ENCODE data around the gene ZFR2.

The ZFR2 gene

GRCh38 chr19:3839941-3840340 lies 28.9 kb downstream of the ZFR2 start:
- no peak for DNase-seq (ENCODE audit: insufficient read length, low spot score)
- no peak for FAIRE-seq

- no peak for DNase-seq (ENCODE audit: insufficient read length, low spot score)
- FAIRE-seq, result no peak
Measured at GRCh38 chr19:3838661-3839060, 30.2 kb downstream of the ZFR2 start.

GRCh38 chr19:3837922-3838321 lies 30.9 kb downstream of the ZFR2 start:
- FAIRE-seq, result no peak
- DNase-seq (ENCODE audit: insufficient read length, low spot score), result no peak

- DNase-seq (ENCODE audit: insufficient read length, low spot score) (no peak), FAIRE-seq (no peak)
Measured at GRCh38 chr19:3837332-3837731, 31.5 kb downstream of the ZFR2 start.

GRCh38 chr19:3836887-3837286 lies 32.0 kb downstream of the ZFR2 start:
- DNase-seq (ENCODE audit: insufficient read length, low spot score) (no peak), FAIRE-seq (no peak)

GRCh38 chr19:3835055-3835435 lies 33.8 kb downstream of the ZFR2 start:
- DNase-seq (ENCODE audit: insufficient read length, low spot score) (no peak), FAIRE-seq (no peak)

GRCh38 chr19:3834349-3835054 lies 34.3 kb downstream of the ZFR2 start:
- FAIRE-seq (no peak), DNase-seq (ENCODE audit: insufficient read length, low spot score) (no peak)

GRCh38 chr19:3833578-3834348 lies 35.1 kb downstream of the ZFR2 start:
- DNase-seq (ENCODE audit: insufficient read length, low spot score), result no peak

GRCh38 chr19:3832001-3832400 lies 36.8 kb downstream of the ZFR2 start:
- DNase-seq (ENCODE audit: insufficient read length, low spot score) (no peak), FAIRE-seq (no peak)

More at GRCh38 chr19:3833578-3834348, 35.1 kb downstream of the ZFR2 start:
- FAIRE-seq, result no peak

GRCh38 chr19:3831601-3832000 lies 37.2 kb downstream of the ZFR2 start:
- DNase-seq (ENCODE audit: insufficient read length, low spot score) (no peak), FAIRE-seq (no peak)

- DNase-seq (ENCODE audit: insufficient read length, low spot score) (no peak), FAIRE-seq (no peak)
Measured at GRCh38 chr19:3830621-3831589, 37.9 kb downstream of the ZFR2 start.

GRCh38 chr19:3827306-3827705 lies 41.5 kb downstream of the ZFR2 start:
- FAIRE-seq (no peak), DNase-seq (ENCODE audit: insufficient read length, low spot score) (no peak)

- no peak for DNase-seq (ENCODE audit: insufficient read length, low spot score)
- no peak for FAIRE-seq
Measured at GRCh38 chr19:3826163-3826562, 42.7 kb downstream of the ZFR2 start.

- DNase-seq (ENCODE audit: insufficient read length, low spot score) (no peak), FAIRE-seq (no peak)
Measured at GRCh38 chr19:3825286-3825956, 43.4 kb downstream of the ZFR2 start.

- FAIRE-seq, result no peak
- DNase-seq (ENCODE audit: insufficient read length, low spot score), result no peak
Measured at GRCh38 chr19:3823350-3823713, 45.5 kb downstream of the ZFR2 start.

GRCh38 chr19:3822683-3823349 lies 46.0 kb downstream of the ZFR2 start:
- DNase-seq (ENCODE audit: insufficient read length, low spot score) (no peak), FAIRE-seq (no peak)

- FAIRE-seq, result no peak
- peak; percentile 93 for DNase-seq (ENCODE audit: insufficient read length, low spot score)
Measured at GRCh38 chr19:3821857-3822364, 46.9 kb downstream of the ZFR2 start.

GRCh38 chr19:3821156-3821555 lies 47.7 kb downstream of the ZFR2 start:
- FAIRE-seq (no peak), DNase-seq (ENCODE audit: insufficient read length, low spot score) (no peak)

- DNase-seq (ENCODE audit: insufficient read length, low spot score) (no peak), FAIRE-seq (no peak)
Measured at GRCh38 chr19:3819989-3820388, 48.8 kb downstream of the ZFR2 start.

- FAIRE-seq (no peak), DNase-seq (ENCODE audit: insufficient read length, low spot score) (no peak)
Measured at GRCh38 chr19:3818918-3819317, 49.9 kb downstream of the ZFR2 start.

Data from GM19239 (cell line).